Liver (tissue), 3 donors: ENCODE measurements around the gene ADPGK.

Experiments
- JUND ChIP-seq, 2 donors: IDR thresholded peaks; 2 replicates each; pipeline ENCODE4 v1.6.1; 2016; ENCODE audit warnings: antibody characterized with exemption in 2 of 2
- RAD21 ChIP-seq, 2 donors: IDR thresholded peaks; 2 replicates each; pipeline ENCODE4 v1.6.1; 2016; ENCODE audit warnings: antibody characterized with exemption in 2 of 2, mild to moderate bottlenecking in 2 of 2
- RXRA ChIP-seq, 2 donors: IDR thresholded peaks; 2 replicates each; pipeline ENCODE4 v1.6.1; 2017 to 2018; ENCODE audit warnings: antibody characterized with exemption in 2 of 2, mild to moderate bottlenecking in 1 of 2
- SP1 ChIP-seq: IDR thresholded peaks from 2 replicates; pipeline ENCODE4 v1.6.1; 2018; ENCODE audit warnings: antibody characterized with exemption, mild to moderate bottlenecking
- TAF1 ChIP-seq: conservative IDR thresholded peaks from 2 replicates; pipeline ENCODE4 v1.6.1; 2016; ENCODE audit warnings: antibody characterized with exemption, mild to moderate bottlenecking
- TF ChIP-seq, protein P1 (sequence below): fragments of 150-350 bp; IDR thresholded peaks from 2 replicates; pipeline ENCODE4 v1.5.1; 2017; ENCODE audit warnings: improper control_type of control experiment, low read depth, low read length; ENCODE audit not compliant: missing input control
- TF ChIP-seq, protein P2 (sequence below): IDR thresholded peaks from 2 replicates; pipeline ENCODE4 v1.6.1; 2016; ENCODE audit warnings: antibody characterized with exemption, mild to moderate bottlenecking
- TF ChIP-seq, protein P3 (sequence below): IDR thresholded peaks from 2 replicates; pipeline ENCODE4 v1.6.1; 2016; ENCODE audit warnings: antibody characterized with exemption
- donor health status: healthy.
- donor health status: healthy.

DNA sequence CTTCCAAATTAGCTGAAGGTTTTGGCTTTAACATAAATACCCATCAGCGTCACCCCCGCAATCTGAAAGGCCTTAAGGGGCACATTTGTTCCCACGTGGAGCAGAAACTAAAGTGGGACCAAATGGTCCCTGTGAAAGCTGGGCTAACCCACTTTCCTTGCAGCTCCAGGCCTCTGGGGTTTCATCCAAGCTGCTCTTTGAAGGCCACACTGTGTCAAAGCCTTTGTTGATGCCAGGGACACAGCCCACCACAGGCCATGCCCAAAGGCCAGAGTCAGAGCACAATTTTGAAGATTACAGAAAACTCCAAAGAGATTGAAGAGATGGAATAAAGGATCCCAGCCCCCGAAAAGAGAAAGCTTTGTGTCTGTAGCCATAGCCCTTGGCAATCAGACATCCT lies 2.7 kb upstream of the ADPGK start:
- TF ChIP-seq, protein P1, sequence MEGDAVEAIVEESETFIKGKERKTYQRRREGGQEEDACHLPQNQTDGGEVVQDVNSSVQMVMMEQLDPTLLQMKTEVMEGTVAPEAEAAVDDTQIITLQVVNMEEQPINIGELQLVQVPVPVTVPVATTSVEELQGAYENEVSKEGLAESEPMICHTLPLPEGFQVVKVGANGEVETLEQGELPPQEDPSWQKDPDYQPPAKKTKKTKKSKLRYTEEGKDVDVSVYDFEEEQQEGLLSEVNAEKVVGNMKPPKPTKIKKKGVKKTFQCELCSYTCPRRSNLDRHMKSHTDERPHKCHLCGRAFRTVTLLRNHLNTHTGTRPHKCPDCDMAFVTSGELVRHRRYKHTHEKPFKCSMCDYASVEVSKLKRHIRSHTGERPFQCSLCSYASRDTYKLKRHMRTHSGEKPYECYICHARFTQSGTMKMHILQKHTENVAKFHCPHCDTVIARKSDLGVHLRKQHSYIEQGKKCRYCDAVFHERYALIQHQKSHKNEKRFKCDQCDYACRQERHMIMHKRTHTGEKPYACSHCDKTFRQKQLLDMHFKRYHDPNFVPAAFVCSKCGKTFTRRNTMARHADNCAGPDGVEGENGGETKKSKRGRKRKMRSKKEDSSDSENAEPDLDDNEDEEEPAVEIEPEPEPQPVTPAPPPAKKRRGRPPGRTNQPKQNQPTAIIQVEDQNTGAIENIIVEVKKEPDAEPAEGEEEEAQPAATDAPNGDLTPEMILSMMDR: no peak
- TF ChIP-seq TAF1 (no peak), SP1 (no peak), JUND (IDR thresholded peaks at IDR 0.05) (no peak), RXRA (IDR thresholded peaks at IDR 0.05) (no peak), RAD21 (IDR thresholded peaks at IDR 0.05) (no peak)
- TF ChIP-seq, protein P2, sequence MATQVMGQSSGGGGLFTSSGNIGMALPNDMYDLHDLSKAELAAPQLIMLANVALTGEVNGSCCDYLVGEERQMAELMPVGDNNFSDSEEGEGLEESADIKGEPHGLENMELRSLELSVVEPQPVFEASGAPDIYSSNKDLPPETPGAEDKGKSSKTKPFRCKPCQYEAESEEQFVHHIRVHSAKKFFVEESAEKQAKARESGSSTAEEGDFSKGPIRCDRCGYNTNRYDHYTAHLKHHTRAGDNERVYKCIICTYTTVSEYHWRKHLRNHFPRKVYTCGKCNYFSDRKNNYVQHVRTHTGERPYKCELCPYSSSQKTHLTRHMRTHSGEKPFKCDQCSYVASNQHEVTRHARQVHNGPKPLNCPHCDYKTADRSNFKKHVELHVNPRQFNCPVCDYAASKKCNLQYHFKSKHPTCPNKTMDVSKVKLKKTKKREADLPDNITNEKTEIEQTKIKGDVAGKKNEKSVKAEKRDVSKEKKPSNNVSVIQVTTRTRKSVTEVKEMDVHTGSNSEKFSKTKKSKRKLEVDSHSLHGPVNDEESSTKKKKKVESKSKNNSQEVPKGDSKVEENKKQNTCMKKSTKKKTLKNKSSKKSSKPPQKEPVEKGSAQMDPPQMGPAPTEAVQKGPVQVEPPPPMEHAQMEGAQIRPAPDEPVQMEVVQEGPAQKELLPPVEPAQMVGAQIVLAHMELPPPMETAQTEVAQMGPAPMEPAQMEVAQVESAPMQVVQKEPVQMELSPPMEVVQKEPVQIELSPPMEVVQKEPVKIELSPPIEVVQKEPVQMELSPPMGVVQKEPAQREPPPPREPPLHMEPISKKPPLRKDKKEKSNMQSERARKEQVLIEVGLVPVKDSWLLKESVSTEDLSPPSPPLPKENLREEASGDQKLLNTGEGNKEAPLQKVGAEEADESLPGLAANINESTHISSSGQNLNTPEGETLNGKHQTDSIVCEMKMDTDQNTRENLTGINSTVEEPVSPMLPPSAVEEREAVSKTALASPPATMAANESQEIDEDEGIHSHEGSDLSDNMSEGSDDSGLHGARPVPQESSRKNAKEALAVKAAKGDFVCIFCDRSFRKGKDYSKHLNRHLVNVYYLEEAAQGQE: no peak
- TF ChIP-seq, protein P3, sequence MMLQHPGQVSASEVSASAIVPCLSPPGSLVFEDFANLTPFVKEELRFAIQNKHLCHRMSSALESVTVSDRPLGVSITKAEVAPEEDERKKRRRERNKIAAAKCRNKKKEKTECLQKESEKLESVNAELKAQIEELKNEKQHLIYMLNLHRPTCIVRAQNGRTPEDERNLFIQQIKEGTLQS: no peak
